HL-60/S4 treated with phorbol 12-myristate 13-acetate at 8.2 ng/mL for 4 days and 3 days (cell line): ENCODE measurements around the gene FAM227A.

Experiments used
- in situ Hi-C: fragments of 300-500 bp; cut with MboI; formaldehyde crosslinking; loops from 2 replicates; pipeline ENCODE4 v1.15.0; 2022; ENCODE audit warnings: low sequenced_read_pairs

The FAM227A gene

DNA sequence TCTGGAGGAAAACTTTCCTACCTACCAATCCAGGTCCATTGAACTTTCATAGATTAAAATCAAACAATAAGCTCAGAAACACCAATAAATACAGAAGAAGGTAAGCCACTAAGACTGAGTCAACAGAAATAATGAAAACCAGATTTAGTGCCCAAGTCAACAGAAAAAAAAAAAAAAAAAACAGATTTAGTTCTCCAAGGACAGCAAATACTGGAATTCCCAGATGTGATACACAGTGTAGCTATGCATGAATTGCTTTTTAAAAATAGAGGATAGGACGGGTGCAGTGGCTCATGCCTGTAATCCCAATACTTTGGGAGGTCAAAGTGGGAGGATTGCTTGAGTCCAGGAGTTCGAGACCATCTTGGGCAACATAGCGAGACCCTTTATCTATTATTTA is 101.9 kb downstream of the FAM227A start:
- in situ Hi-C loops: no loop called here

DNA sequence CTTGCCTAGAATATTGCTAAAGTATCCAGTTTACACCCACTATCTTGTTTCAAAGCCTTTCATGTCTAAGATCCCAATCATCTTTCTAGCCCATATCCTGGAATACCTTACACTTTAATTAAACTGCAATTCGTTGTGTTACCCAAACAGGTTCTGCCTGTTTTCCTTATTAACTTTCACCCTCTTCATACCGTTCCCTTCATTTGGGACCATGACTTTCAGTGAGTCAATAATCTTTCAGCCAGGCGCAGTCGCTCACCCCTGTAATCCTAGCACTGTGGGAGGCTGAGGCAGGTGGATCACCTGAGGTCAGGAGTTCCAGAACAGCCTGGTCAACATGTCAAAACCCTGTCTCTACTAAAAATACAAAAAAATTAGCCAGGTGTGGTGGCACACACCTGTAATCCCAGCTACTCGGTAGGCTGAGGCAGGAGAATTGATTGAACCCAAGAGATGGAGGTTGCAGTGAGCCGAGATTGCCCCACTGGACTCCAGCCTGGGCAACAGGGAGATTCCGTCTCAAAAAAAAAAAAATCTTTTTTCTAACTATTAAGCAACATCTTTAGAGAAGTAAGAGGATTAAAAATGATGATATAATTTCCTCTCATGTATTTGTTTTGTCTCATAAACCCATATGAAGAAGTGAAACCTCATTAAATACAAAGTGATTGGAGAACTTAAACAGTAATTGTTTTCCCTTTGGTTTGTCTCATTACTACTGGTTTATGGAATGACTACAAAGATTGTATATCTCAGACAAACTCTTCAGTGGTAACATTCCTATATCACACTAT is 106.9 kb downstream of the FAM227A start:
- in situ Hi-C loops: no loop called here

DNA sequence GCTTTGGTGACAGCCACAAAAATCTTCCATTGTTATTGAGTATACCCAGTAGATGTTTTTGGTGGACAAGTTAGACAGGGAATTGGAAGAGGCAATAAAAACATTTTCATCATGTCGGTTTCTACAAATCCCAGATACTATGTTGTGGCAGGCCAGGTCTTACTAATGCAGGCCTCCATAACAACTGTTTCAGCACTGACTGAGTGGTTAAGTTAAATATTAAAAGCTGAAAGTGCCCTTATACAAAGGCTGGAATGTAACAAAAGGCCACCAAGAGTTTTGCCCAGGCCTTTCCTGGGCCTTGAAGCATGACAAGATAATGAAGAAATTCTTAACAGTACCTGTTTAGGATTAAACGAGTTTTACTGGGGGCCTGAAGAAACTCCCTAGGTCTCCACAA is 115.5 kb downstream of the FAM227A start:
- in situ Hi-C loops: no loop called here

DNA sequence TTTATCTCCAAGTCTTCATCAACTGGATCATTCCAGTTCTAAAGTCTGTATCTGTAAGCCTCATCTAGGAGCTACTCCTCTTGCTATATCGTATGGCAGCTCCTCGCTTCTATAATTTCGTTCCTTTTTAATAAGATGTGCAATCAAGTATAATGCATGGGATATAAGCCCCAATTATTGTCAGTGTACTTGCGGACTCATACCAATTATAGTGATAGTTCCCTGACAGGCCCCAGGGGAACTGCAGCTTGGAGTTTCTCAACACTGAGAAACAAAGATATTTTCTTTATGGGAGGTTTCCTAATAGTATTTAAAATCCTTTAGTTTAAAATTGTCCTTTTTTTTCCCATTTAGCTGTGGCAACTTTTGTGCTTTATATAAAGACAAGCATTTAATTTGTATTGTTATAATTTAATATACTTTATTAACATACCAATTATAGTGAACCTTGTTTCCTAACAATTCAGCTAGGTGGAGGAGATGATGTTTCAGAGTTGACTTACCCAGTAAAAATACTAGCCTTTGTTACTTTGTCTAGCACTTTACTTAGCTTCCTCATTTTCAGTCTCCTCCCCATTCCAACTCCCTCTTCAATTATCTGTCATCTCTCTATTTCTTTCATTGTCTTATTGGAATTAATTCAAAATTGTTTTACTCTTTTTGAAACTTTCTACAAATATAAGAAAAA is 124.8 kb downstream of the FAM227A start:
- in situ Hi-C loops: no loop called here
